H1 (cell line): Measurements from ENCODE around the gene SRSF7. TPM values are rescaled to one million over a fixed set of nuclear protein-coding genes. Genes with fewer than 3 reads are reported as not detected.

Experiments
- ASH2L ChIP-seq: fragments of 200-600, 300-600 bp; sonication (generic); IDR thresholded peaks from one replicate; pipeline ENCODE4 v1.7.1; 2017; ENCODE audit warnings: low read length
- ATF3 ChIP-seq: IDR thresholded peaks from 2 replicates; pipeline ENCODE4 v1.6.1; 2011; ENCODE audit warnings: low read depth, mild to moderate bottlenecking, low read length; ENCODE audit not compliant: insufficient read depth
- KDM1A ChIP-seq: fragments of 200-600, 300-600 bp; sonication (generic); IDR thresholded peaks from 2 replicates; pipeline ENCODE4 v1.7.1; 2016; ENCODE audit warnings: mild to moderate bottlenecking, low read length, borderline replicate concordance
- POLR2AphosphoS5 ChIP-seq: IDR thresholded peaks from 2 replicates; pipeline ENCODE4 v1.6.1; 2011; ENCODE audit warnings: low read depth, low read length
- TCF12 ChIP-seq: IDR thresholded peaks from 2 replicates; pipeline ENCODE4 v1.6.1; 2011; ENCODE audit warnings: low read depth, mild to moderate bottlenecking, low read length
- polyA plus RNA-seq, 7 experiments: library from polyadenylated mRNA; depleted of rRNA in 3 of 7; stranded (reverse) in 5 of 7; unstranded in 2 of 7; fragments of >200 nt in 5 of 7; fragments of 200-250 nt in 2 of 7; gene quantifications; 1 replicate in 5 of 7; 2 replicates in 1 of 7; 4 replicates in 1 of 7; pipeline versions ENCODE4 v1.2.1 to v1.2.3, GENCODE V29; 2011 to 2013; ENCODE audit warnings: missing spikeins in 2 of 7, mixed read lengths in 2 of 7
- total RNA-seq: library from RNA; stranded (reverse); fragmentation: NEBNext Ultra II Directional; extraction: Animal tissue kit (Norgen Biotek cat#: 25700); gene quantifications from 2 replicates; pipeline ENCODE4 v1.2.1, GENCODE V29; 2021

The SRSF7 gene
- total and polyA plus RNA-seq, 2 of the 8 experiments (the other 6 are each of a cell fraction or from before 2014, with no cell fraction given): 370 to 415 TPM

- TF ChIP-seq TCF12: no peak
- no peak for TF ChIP-seq ATF3
- TF ChIP-seq POLR2AphosphoS5: no peak
- TF ChIP-seq ASH2L: no peak
- TF ChIP-seq KDM1A: no peak
- TF ChIP-seq, all 59 proteins: peak for 0
These were observed 38.7 kb downstream of the SRSF7 start (continued) for GRCh38 chr2:38712413-38712812.
